Gastroesophageal sphincter (tissue), 4 donors: ENCODE data around the gene ZBTB20. TPM values are rescaled to one million over a fixed set of nuclear protein-coding genes. Genes with fewer than 3 reads are reported as not detected.

ENCODE experiments used
- ATAC-seq: fragments of 150-250 bp; one replicate; pipeline ENCODE4 v1.9.1; 2016; ENCODE audit warnings: mild to moderate bottlenecking, moderate library complexity
- H3K27ac ChIP-seq, 4 donors: fragments of 200-600 bp; sonication (generic) in 3 of 4; 1 replicate in 3 of 4; 2 replicates in 1 of 4; pipeline ENCODE4 v1.5.1; 2016 to 2019
- H3K27me3 ChIP-seq: fragments of 200-600 bp; sonication (generic); one replicate; pipeline ENCODE4 v1.5.1; 2019
- H3K36me3 ChIP-seq, 2 donors: fragments of 200-600 bp; sonication (generic); one replicate each; pipeline ENCODE4 v1.5.1; 2019; ENCODE audit warnings: control low read depth in 1 of 2
- H3K4me1 ChIP-seq, 3 donors: fragments of 200-600 bp; sonication (generic); 1 replicate in 2 of 3; 2 replicates in 1 of 3; pipeline ENCODE4 v1.5.1; 2016 to 2019; ENCODE audit warnings: control low read depth in 2 of 3
- H3K4me3 ChIP-seq, 2 donors: fragments of 200-600 bp; sonication (generic); one replicate each; pipeline ENCODE4 v1.5.1; 2019; ENCODE audit warnings: mild to moderate bottlenecking in 1 of 2, moderate library complexity in 1 of 2
- H3K9me3 ChIP-seq, 3 donors: fragments of 200-600 bp; sonication (generic); one replicate each; pipeline ENCODE4 v1.5.1; 2017 to 2019; ENCODE audit warnings: control low read depth in 2 of 3
- CTCF ChIP-seq, 4 experiments: fragments of 200-600 bp in 2 of 4; fragments of 450-650 bp in 2 of 4; sonication (generic) in 1 of 4; IDR thresholded peaks; one replicate each; pipeline ENCODE4 v1.5.1; 2017 to 2019; ENCODE audit warnings: antibody characterized with exemption in 4 of 4, mild to moderate bottlenecking in 2 of 4, moderate library complexity in 2 of 4
- EP300 ChIP-seq: sonication (generic); formaldehyde crosslinking; IDR thresholded peaks from one replicate; pipeline ENCODE4 v1.6.1; 2017; ENCODE audit warnings: antibody characterized with exemption, mild to moderate bottlenecking
- POLR2A ChIP-seq, 2 donors: fragments of 450-650 bp; IDR thresholded peaks; one replicate each; pipeline ENCODE4 v1.6.1; 2017; ENCODE audit warnings: antibody characterized with exemption in 2 of 2, mild to moderate bottlenecking in 2 of 2, moderate library complexity in 1 of 2
- POLR2AphosphoS5 ChIP-seq: sonication (generic); formaldehyde crosslinking; IDR thresholded peaks from one replicate; pipeline ENCODE4 v1.6.1; 2017; ENCODE audit warnings: antibody characterized with exemption
- WGBS, 2 donors: methylation state at CpG; one replicate each; pipeline ENCODE4 v1.1.5; 2018; ENCODE audit warnings: low coverage in 1 of 2; 5-methylcytosine and 5-hydroxymethylcytosine counted together
- total RNA-seq, 4 donors: library from RNA; depleted of rRNA; stranded (reverse); fragments of >200 nt; gene quantifications; one replicate each; pipeline ENCODE4 v1.1.0, GENCODE V29; 2016

ZBTB20 gene
- total RNA-seq, 4 donors from 2014 or later, result 53.1 to 113 (median 98.4) TPM

- Histone ChIP-seq H3K27ac (peak overlapping the region in 1 of 4 donors; percentile 5), H3K9me3 (no peaks in the 10 kb centered on the region), H3K36me3 (no peaks in the 10 kb centered on the region), H3K4me1 (peaks cover 0 to 15% (median 0%) of the 10 kb centered on the region in 3 donors), H3K4me3 (no peak overlapping the region), H3K27me3 (no peaks in the 10 kb centered on the region)
- TF ChIP-seq POLR2AphosphoS5 (no peak), EP300 (no peak), POLR2A (IDR thresholded peaks at IDR 0.05) (no peak), CTCF (IDR thresholded peaks at IDR 0.05) (no peak)
- ATAC-seq, result no peak
- WGBS, 2 donors, result 83 to 96% methylated on average over 2 of the region's 2 CpGs
Measured at GRCh38 chr3:114892131-114892879, 254.8 kb downstream of the ZBTB20 start.

- Histone ChIP-seq H3K27ac (no peak overlapping the region), H3K27me3 (no peaks in the 10 kb centered on the region), H3K36me3 (no peaks in the 10 kb centered on the region), H3K4me1 (peaks cover 0 to 6% (median 0%) of the 10 kb centered on the region in 3 donors), H3K9me3 (no peaks in the 10 kb centered on the region), H3K4me3 (no peak overlapping the region)
- TF ChIP-seq POLR2A (IDR thresholded peaks at IDR 0.05) (no peak), POLR2AphosphoS5 (no peak), CTCF (IDR thresholded peaks at IDR 0.05) (no peak), EP300 (no peak)
- 57 to 60% methylated on average over 3 of the region's 3 CpGs for WGBS, 2 donors
- no peak for ATAC-seq
Measured at GRCh38 chr3:114887806-114888205, 259.3 kb downstream of the ZBTB20 start.

GRCh38 chr3:114886905-114887304 lies 260.2 kb downstream of the ZBTB20 start:
- Histone ChIP-seq H3K27ac (no peak overlapping the region), H3K27me3 (no peaks in the 10 kb centered on the region), H3K4me1 (no peaks in the 10 kb centered on the region), H3K4me3 (no peak overlapping the region), H3K36me3 (no peaks in the 10 kb centered on the region), H3K9me3 (no peaks in the 10 kb centered on the region)
- ATAC-seq, result no peak
- TF ChIP-seq POLR2A (IDR thresholded peaks at IDR 0.05) (no peak), POLR2AphosphoS5 (no peak), CTCF (IDR thresholded peaks at IDR 0.05) (no peak), EP300 (no peak)
- WGBS, 2 donors, result 97 to 98% methylated on average over 4 of the region's 4 CpGs

GRCh38 chr3:114884213-114884923 lies 262.7 kb downstream of the ZBTB20 start:
- H3K27me3 ChIP-seq, result no peaks in the 10 kb centered on the region
- H3K36me3 ChIP-seq, result no peaks in the 10 kb centered on the region
- H3K9me3 ChIP-seq, result no peaks in the 10 kb centered on the region
- no peak for ATAC-seq
- no peak overlapping the region for H3K27ac ChIP-seq
- WGBS, 2 donors, result 96 to 99% methylated on average over 8 of the region's 8 CpGs
- H3K4me1 ChIP-seq, result peaks cover 0 to 18% (median 0%) of the 10 kb centered on the region in 3 donors
- TF ChIP-seq CTCF (IDR thresholded peaks at IDR 0.05) (no peak), POLR2A (IDR thresholded peaks at IDR 0.05) (no peak), EP300 (no peak), POLR2AphosphoS5 (no peak)
- no peak overlapping the region for H3K4me3 ChIP-seq
